Thoracic aorta (tissue), 2 donors: ENCODE measurements around the gene NDUFAF5. TPM values are rescaled to one million over a fixed set of nuclear protein-coding genes. Genes with fewer than 3 reads are reported as not detected.

Source experiments
- ATAC-seq: fragments of 150-250 bp; one replicate; pipeline ENCODE4 v1.8.0; 2017; ENCODE audit warnings: low read depth; ENCODE audit not compliant: insufficient number of reproducible peaks, low FRiP score
- DNase-seq: peaks from one replicate; pipeline ENCODE4 v3.0.0-alpha.2; 2020; ENCODE audit warnings: low spot score
- H3K27ac ChIP-seq, 2 donors: fragments of 200-600 bp; sonication (generic); 1 replicate in 1 of 2; 2 replicates in 1 of 2; pipeline ENCODE4 v1.5.1; 2016; ENCODE audit warnings: mild to moderate bottlenecking in 2 of 2, moderate library complexity in 2 of 2
- H3K27me3 ChIP-seq: fragments of 200-600 bp; sonication (generic); replicated peaks from 2 replicates; pipeline ENCODE4 v1.6.0; 2016; ENCODE audit warnings: mild to moderate bottlenecking; ENCODE audit not compliant: insufficient read depth
- H3K36me3 ChIP-seq: fragments of 200-600 bp; sonication (generic); one replicate; pipeline ENCODE4 v1.5.1; 2016
- H3K4me1 ChIP-seq, 2 donors: fragments of 200-600 bp; sonication (generic); 1 replicate in 1 of 2; 2 replicates in 1 of 2; pipeline versions ENCODE4 v1.5.1 to v1.6.0; 2016; ENCODE audit warnings: low read depth in 2 of 2, mild to moderate bottlenecking in 1 of 2; ENCODE audit not compliant: control insufficient read depth in 1 of 2
- H3K4me3 ChIP-seq: fragments of 200-600 bp; sonication (generic); 2 replicates; pipeline ENCODE4 v1.5.1; 2016; ENCODE audit warnings: mild to moderate bottlenecking
- H3K9me3 ChIP-seq: fragments of 200-600 bp; sonication (generic); 2 replicates; pipeline ENCODE4 v1.5.1; 2016
- total RNA-seq, 2 donors: library from RNA; depleted of rRNA; stranded (reverse); fragments of >200 nt; gene quantifications; one replicate each; pipeline versions ENCODE4 v1.1.0 to v1.2.3, GENCODE V29; 2016
- TF ChIP-seq, protein P1 (sequence below): fragments of 200-600 bp; sonication (generic); IDR thresholded peaks from one replicate; pipeline ENCODE4 v1.5.1; 2019; ENCODE audit warnings: antibody characterized with exemption

Gene NDUFAF5
- total RNA-seq, 2 donors from 2014 or later, result 5.3 to 8.1 TPM

DNA sequence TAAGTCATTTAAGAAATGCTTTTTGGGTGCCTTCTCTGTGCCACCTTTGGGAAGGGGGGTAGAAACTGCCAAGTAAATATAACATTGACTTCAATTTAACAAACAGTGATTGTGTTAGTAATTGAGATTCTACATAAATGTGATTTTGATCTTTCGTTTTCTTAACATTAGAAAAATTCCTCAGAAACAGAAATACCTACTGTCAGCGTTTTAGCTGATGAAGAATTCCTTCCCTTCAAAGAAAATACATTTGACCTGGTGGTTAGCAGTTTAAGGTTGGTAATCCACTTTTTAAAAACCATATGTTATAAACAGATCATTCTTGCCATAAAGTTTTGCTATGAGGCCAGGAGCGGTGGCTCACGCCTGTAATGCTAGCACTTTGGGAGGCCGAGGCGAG lies 9.8 kb downstream of the NDUFAF5 start:
- Histone ChIP-seq H3K4me1 (no peaks in the 10 kb centered on the region), H3K4me3 (no peak overlapping the region), H3K27me3 (no peaks in the 10 kb centered on the region), H3K36me3 (peaks cover 35% of the 10 kb centered on the region), H3K9me3 (no peaks in the 10 kb centered on the region), H3K27ac (no peak overlapping the region)
- DNase-seq (no peak), ATAC-seq (no peak)
- TF ChIP-seq, protein P1, sequence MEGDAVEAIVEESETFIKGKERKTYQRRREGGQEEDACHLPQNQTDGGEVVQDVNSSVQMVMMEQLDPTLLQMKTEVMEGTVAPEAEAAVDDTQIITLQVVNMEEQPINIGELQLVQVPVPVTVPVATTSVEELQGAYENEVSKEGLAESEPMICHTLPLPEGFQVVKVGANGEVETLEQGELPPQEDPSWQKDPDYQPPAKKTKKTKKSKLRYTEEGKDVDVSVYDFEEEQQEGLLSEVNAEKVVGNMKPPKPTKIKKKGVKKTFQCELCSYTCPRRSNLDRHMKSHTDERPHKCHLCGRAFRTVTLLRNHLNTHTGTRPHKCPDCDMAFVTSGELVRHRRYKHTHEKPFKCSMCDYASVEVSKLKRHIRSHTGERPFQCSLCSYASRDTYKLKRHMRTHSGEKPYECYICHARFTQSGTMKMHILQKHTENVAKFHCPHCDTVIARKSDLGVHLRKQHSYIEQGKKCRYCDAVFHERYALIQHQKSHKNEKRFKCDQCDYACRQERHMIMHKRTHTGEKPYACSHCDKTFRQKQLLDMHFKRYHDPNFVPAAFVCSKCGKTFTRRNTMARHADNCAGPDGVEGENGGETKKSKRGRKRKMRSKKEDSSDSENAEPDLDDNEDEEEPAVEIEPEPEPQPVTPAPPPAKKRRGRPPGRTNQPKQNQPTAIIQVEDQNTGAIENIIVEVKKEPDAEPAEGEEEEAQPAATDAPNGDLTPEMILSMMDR, result no peak

GRCh38 chr20:13799040-13799439 lies 14.2 kb downstream of the NDUFAF5 start:
- no peak for ATAC-seq
- Histone ChIP-seq H3K27ac (no peak overlapping the region), H3K9me3 (no peaks in the 10 kb centered on the region), H3K4me3 (no peak overlapping the region), H3K4me1 (peaks cover 4 to 9% of the 10 kb centered on the region in 2 donors), H3K36me3 (peaks cover 35% of the 10 kb centered on the region), H3K27me3 (no peaks in the 10 kb centered on the region)
- DNase-seq, result no peak
- TF ChIP-seq, protein P1, result no peak

- TF ChIP-seq, protein P1, result no peak
- peaks cover 4 to 9% of the 10 kb centered on the region in 2 donors for H3K4me1 ChIP-seq
- H3K4me3 ChIP-seq, result no peak overlapping the region
- no peak overlapping the region for H3K27ac ChIP-seq
- no peaks in the 10 kb centered on the region for H3K27me3 ChIP-seq
- ATAC-seq (no peak), DNase-seq (no peak)
- peaks cover 27% of the 10 kb centered on the region for H3K36me3 ChIP-seq
- H3K9me3 ChIP-seq, result no peaks in the 10 kb centered on the region
Observed at GRCh38 chr20:13799974-13800373, 15.1 kb downstream of the NDUFAF5 start.

- DNase-seq (peak; percentile 6), ATAC-seq (peak; percentile 20)
- Histone ChIP-seq H3K9me3 (no peaks in the 10 kb centered on the region), H3K36me3 (peaks cover 20% of the 10 kb centered on the region), H3K4me3 (no peak overlapping the region), H3K27ac (no peak overlapping the region), H3K27me3 (no peaks in the 10 kb centered on the region), H3K4me1 (peaks cover 4 to 9% of the 10 kb centered on the region in 2 donors)
- TF ChIP-seq, protein P1, result no peak
Observed at GRCh38 chr20:13800728-13801134, 15.9 kb downstream of the NDUFAF5 start.

- H3K4me3 ChIP-seq, result no peak overlapping the region
- no peak overlapping the region for H3K27ac ChIP-seq
- H3K36me3 ChIP-seq, result peaks cover 54% of the 10 kb centered on the region
- no peaks in the 10 kb centered on the region for H3K9me3 ChIP-seq
- no peaks in the 10 kb centered on the region for H3K27me3 ChIP-seq
- no peaks in the 10 kb centered on the region for H3K4me1 ChIP-seq
- no peak for DNase-seq
- TF ChIP-seq, protein P1, result no peak
- ATAC-seq, result no peak
Observed at GRCh38 chr20:13809373-13809772, 24.5 kb downstream of the NDUFAF5 start.
